ENCODE measurements around the gene PTPRA.

The PTPRA gene

GRCh38 chr20:2871111-2871465, 2.2 kb upstream of the PTPRA start:
- Histone ChIP-seq H4K8ac (ENCODE audit: low read depth, low read length) (no peak overlapping the region), H3K36me3 (ENCODE audit: control insufficient read depth in 1 of 2, insufficient read depth in 2 of 2, low read length in 2 of 2) (peaks cover 4 to 6% of the 10 kb centered on the region in 2 experiments), H3K27me3 (ENCODE audit: insufficient read depth, low read length) (peaks cover 12% of the 10 kb centered on the region), H3K4me2 (ENCODE audit: low read length) (no peak overlapping the region), H3K4me3 (ENCODE audit: low read depth, low read length) (no peak overlapping the region), H3K9ac (ENCODE audit: low read length) (no peak overlapping the region), H3K79me1 (ENCODE audit: low read length) (peaks cover 7% of the 10 kb centered on the region), H3K4me1 (ENCODE audit: control insufficient read depth in 1 of 2, insufficient read depth in 2 of 2, low read length in 2 of 2) (peaks cover 10 to 16% of the 10 kb centered on the region in 2 experiments), H3K79me2 (ENCODE audit: control insufficient read depth, insufficient read depth, low read length, poor library complexity) (peaks cover 3% of the 10 kb centered on the region), H3K4ac (ENCODE audit: low read depth, low read length) (no peak overlapping the region), H2BK120ac (ENCODE audit: insufficient read depth, low read length, poor library complexity) (no peak overlapping the region), H3K23ac (ENCODE audit: low read length) (no peak overlapping the region), H2AFZ (ENCODE audit: insufficient read depth, low read length, poor library complexity) (no peak overlapping the region), H3K18ac (ENCODE audit: low read length) (no peak overlapping the region), H3K27ac (ENCODE audit: low read depth, low read length) (no peak overlapping the region), H2BK5ac (ENCODE audit: low read depth, low read length, poor library complexity) (no peak overlapping the region), H4K91ac (ENCODE audit: low read depth, low read length) (no peak overlapping the region), H3K14ac (ENCODE audit: low read length) (no peak overlapping the region), H4K12ac (ENCODE audit: low read depth, low read length) (no peak overlapping the region), H3K9me3 (ENCODE audit: insufficient read depth, low read depth, low read length) (peaks cover 3% of the 10 kb centered on the region), H2BK12ac (ENCODE audit: low read length) (no peak overlapping the region), H2AK5ac (ENCODE audit: low read length) (no peak overlapping the region)
- peak in 1 of 2 donors; percentile 7 for DNase-seq
- WGBS (ENCODE audit: extremely low coverage, insufficient coverage, insufficient read length): no CpG with 5 or more reads among the region's 2 CpGs

GRCh38 chr20:2871661-2872458, 1.4 kb upstream of the PTPRA start:
- no CpG with 5 or more reads among the region's 34 CpGs for WGBS (ENCODE audit: extremely low coverage, insufficient coverage, insufficient read length)
- Histone ChIP-seq H2AK5ac (ENCODE audit: low read length) (no peak overlapping the region), H3K9me3 (ENCODE audit: insufficient read depth, low read depth, low read length) (peaks cover 3% of the 10 kb centered on the region), H3K79me2 (ENCODE audit: control insufficient read depth, insufficient read depth, low read length, poor library complexity) (peaks cover 3% of the 10 kb centered on the region), H3K27ac (ENCODE audit: low read depth, low read length) (no peak overlapping the region), H3K14ac (ENCODE audit: low read length) (no peak overlapping the region), H4K12ac (ENCODE audit: low read depth, low read length) (no peak overlapping the region), H3K4ac (ENCODE audit: low read depth, low read length) (no peak overlapping the region), H4K8ac (ENCODE audit: low read depth, low read length) (no peak overlapping the region), H3K4me1 (ENCODE audit: control insufficient read depth in 1 of 2, insufficient read depth in 2 of 2, low read length in 2 of 2) (peaks cover 10 to 16% of the 10 kb centered on the region in 2 experiments), H2BK120ac (ENCODE audit: insufficient read depth, low read length, poor library complexity) (no peak overlapping the region), H3K4me3 (ENCODE audit: low read depth, low read length) (peak overlapping the region; percentile 89), H2AFZ (ENCODE audit: insufficient read depth, low read length, poor library complexity) (no peak overlapping the region), H3K18ac (ENCODE audit: low read length) (no peak overlapping the region), H3K27me3 (ENCODE audit: insufficient read depth, low read length) (peaks cover 12% of the 10 kb centered on the region), H3K9ac (ENCODE audit: low read length) (no peak overlapping the region), H3K4me2 (ENCODE audit: low read length) (peak overlapping the region; percentile 90), H2BK5ac (ENCODE audit: low read depth, low read length, poor library complexity) (no peak overlapping the region), H4K91ac (ENCODE audit: low read depth, low read length) (no peak overlapping the region), H3K23ac (ENCODE audit: low read length) (peak overlapping the region; percentile 13), H3K36me3 (ENCODE audit: control insufficient read depth in 1 of 2, insufficient read depth in 2 of 2, low read length in 2 of 2) (no peaks in the 10 kb centered on the region), H2BK12ac (ENCODE audit: low read length) (no peak overlapping the region), H3K79me1 (ENCODE audit: low read length) (peaks cover 7% of the 10 kb centered on the region)
- DNase-seq: no peak

GRCh38 chr20:2872459-2873009, 747 bp upstream of the PTPRA start:
- Histone ChIP-seq H3K79me2 (ENCODE audit: control insufficient read depth, insufficient read depth, low read length, poor library complexity) (peaks cover 3% of the 10 kb centered on the region), H3K4ac (ENCODE audit: low read depth, low read length) (no peak overlapping the region), H4K91ac (ENCODE audit: low read depth, low read length) (no peak overlapping the region), H3K36me3 (ENCODE audit: control insufficient read depth in 1 of 2, insufficient read depth in 2 of 2, low read length in 2 of 2) (no peaks in the 10 kb centered on the region), H3K14ac (ENCODE audit: low read length) (no peak overlapping the region), H4K8ac (ENCODE audit: low read depth, low read length) (peak overlapping the region; percentile 85), H3K27ac (ENCODE audit: low read depth, low read length) (no peak overlapping the region), H2AK5ac (ENCODE audit: low read length) (no peak overlapping the region), H3K4me3 (ENCODE audit: low read depth, low read length) (peak overlapping the region; percentile 89), H2AFZ (ENCODE audit: insufficient read depth, low read length, poor library complexity) (peak overlapping the region; percentile 74), H3K9me3 (ENCODE audit: insufficient read depth, low read depth, low read length) (peaks cover 3% of the 10 kb centered on the region), H2BK5ac (ENCODE audit: low read depth, low read length, poor library complexity) (no peak overlapping the region), H3K23ac (ENCODE audit: low read length) (no peak overlapping the region), H3K18ac (ENCODE audit: low read length) (no peak overlapping the region), H3K4me1 (ENCODE audit: control insufficient read depth in 1 of 2, insufficient read depth in 2 of 2, low read length in 2 of 2) (peaks cover 10 to 16% of the 10 kb centered on the region in 2 experiments), H3K27me3 (ENCODE audit: insufficient read depth, low read length) (peaks cover 12% of the 10 kb centered on the region), H3K9ac (ENCODE audit: low read length) (peak overlapping the region; percentile 30), H2BK12ac (ENCODE audit: low read length) (no peak overlapping the region), H2BK120ac (ENCODE audit: insufficient read depth, low read length, poor library complexity) (no peak overlapping the region), H3K79me1 (ENCODE audit: low read length) (peaks cover 7% of the 10 kb centered on the region), H4K12ac (ENCODE audit: low read depth, low read length) (peak overlapping the region; percentile 58), H3K4me2 (ENCODE audit: low read length) (peak overlapping the region; percentile 90)
- peak in 1 of 2 donors; percentile 28 for DNase-seq
- WGBS (ENCODE audit: extremely low coverage, insufficient coverage, insufficient read length): no CpG with 5 or more reads among the region's 49 CpGs

- Histone ChIP-seq H3K27ac (ENCODE audit: low read depth, low read length) (peak overlapping the region; percentile 86), H3K4ac (ENCODE audit: low read depth, low read length) (peak overlapping the region; percentile 88), H3K9me3 (ENCODE audit: insufficient read depth, low read depth, low read length) (peaks cover 3% of the 10 kb centered on the region), H3K9ac (ENCODE audit: low read length) (peak overlapping the region; percentile 94), H3K36me3 (ENCODE audit: control insufficient read depth in 1 of 2, insufficient read depth in 2 of 2, low read length in 2 of 2) (no peaks in the 10 kb centered on the region), H3K4me2 (ENCODE audit: low read length) (peak overlapping the region; percentile 90), H3K4me1 (ENCODE audit: control insufficient read depth in 1 of 2, insufficient read depth in 2 of 2, low read length in 2 of 2) (peaks cover 10 to 16% of the 10 kb centered on the region in 2 experiments), H3K18ac (ENCODE audit: low read length) (peak overlapping the region; percentile 86), H2AFZ (ENCODE audit: insufficient read depth, low read length, poor library complexity) (peak overlapping the region; percentile 78), H3K79me1 (ENCODE audit: low read length) (peaks cover 7% of the 10 kb centered on the region), H3K14ac (ENCODE audit: low read length) (peak overlapping the region; percentile 71), H4K12ac (ENCODE audit: low read depth, low read length) (peak overlapping the region; percentile 89), H2BK12ac (ENCODE audit: low read length) (no peak overlapping the region), H3K79me2 (ENCODE audit: control insufficient read depth, insufficient read depth, low read length, poor library complexity) (peaks cover 3% of the 10 kb centered on the region), H2BK120ac (ENCODE audit: insufficient read depth, low read length, poor library complexity) (peak overlapping the region; percentile 46), H3K27me3 (ENCODE audit: insufficient read depth, low read length) (peaks cover 12% of the 10 kb centered on the region), H4K8ac (ENCODE audit: low read depth, low read length) (peak overlapping the region; percentile 91), H4K91ac (ENCODE audit: low read depth, low read length) (peak overlapping the region; percentile 83), H3K23ac (ENCODE audit: low read length) (no peak overlapping the region), H2BK5ac (ENCODE audit: low read depth, low read length, poor library complexity) (peak overlapping the region; percentile 74), H2AK5ac (ENCODE audit: low read length) (no peak overlapping the region), H3K4me3 (ENCODE audit: low read depth, low read length) (peak overlapping the region; percentile 89)
- DNase-seq: peak; percentile 41 to 58
- WGBS (ENCODE audit: extremely low coverage, insufficient coverage, insufficient read length): no CpG with 5 or more reads among the region's 29 CpGs
Measured at GRCh38 chr20:2873747-2874041, 413 bp downstream of the PTPRA start.
